GM18951 (cell line): ENCODE data around the gene ANO10.

ENCODE experiments used
- POLR2A ChIP-seq: IDR thresholded peaks from 4 replicates; pipeline ENCODE4 v1.6.1; 2011; ENCODE audit warnings: mild to moderate bottlenecking; ENCODE audit not compliant: insufficient read length, insufficient read depth; ENCODE audit errors: extremely low read depth
- in situ Hi-C: fragments of 300-500 bp; cut with MboI; formaldehyde crosslinking; loops from one replicate; pipeline ENCODE4 v1.12.0; 2022; ENCODE audit warnings: low sequenced_read_pairs, mixed read lengths, inconsistent platforms; ENCODE audit not compliant: unreplicated experiment

ANO10 gene

DNA sequence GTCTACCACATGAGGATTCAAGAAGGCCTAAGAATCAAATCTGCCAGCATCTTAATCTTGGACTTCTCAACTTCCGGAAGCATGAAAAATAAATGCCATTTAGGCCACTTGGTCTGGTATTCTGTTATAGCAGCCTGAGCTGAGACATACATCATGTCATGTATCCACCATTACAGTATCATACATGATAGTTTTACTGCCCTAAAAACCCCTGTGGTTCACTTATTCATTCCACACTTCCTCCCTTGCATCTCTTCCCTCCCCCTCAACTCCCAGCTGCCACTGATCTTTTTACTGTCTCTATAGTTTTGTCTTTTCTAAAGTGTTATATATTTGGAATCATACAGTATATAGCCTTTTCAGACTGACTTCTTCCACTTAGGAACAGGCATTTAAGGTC, 173.7 kb downstream of the ANO10 start:
- in situ Hi-C loops, result no loop called here
- TF ChIP-seq POLR2A, result no peak

- in situ Hi-C loops, result no loop called here
- no peak for TF ChIP-seq POLR2A
Observed at GRCh38 chr3:43445820-43446219, 176.0 kb downstream of the ANO10 start.

GRCh38 chr3:43442872-43443395, 178.9 kb downstream of the ANO10 start:
- in situ Hi-C loops, result no loop called here
- TF ChIP-seq POLR2A, result no peak

DNA sequence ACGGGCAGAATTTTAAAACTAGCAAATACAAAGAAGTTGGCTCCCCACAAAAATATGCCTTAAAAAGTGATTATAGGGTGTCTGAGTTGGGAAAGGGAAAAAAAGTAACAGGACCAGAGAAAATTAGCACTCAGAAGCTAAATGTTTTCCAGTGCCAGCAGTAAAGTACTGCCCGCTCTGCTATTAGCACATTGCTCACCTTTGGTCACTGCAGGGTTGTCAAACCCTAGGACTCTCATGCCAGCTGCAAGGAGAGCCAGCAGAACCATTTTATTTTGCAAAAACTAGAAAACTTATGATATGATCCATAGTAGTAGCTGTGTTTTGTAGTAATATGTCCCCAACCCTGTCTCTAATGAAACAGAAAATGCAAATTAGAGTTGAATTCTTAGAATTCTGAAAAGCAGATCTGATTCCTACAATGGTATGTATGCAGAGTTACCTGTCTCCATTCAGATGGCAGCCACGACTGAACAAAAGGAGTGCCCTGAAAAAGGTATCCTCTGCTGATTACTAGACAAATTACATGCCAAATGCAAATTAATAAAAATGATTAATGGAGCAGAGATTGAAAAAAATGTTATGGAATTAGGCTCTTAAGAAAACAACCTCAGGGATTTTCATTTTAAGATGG, 185.2 kb downstream of the ANO10 start:
- no peak for TF ChIP-seq POLR2A
- in situ Hi-C loops, result no loop called here

DNA sequence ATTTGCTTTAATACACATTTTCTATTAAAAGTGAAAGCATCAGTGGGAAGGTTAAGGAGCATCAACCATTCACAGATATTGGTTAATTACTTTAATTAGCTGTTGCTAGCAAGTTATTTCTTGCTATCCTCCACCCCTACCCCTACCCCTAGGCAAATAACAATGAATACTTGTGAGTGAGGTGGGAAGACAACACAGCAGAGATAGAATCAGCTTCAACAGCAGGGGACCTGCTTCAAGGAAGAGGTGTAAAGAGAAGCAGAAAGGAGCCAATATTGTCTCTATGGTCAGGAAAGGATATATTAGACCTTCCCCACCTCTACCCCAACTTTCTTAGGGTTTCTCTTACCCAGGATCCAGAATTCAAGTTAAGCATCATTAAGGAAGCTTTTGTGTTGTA, 186.1 kb downstream of the ANO10 start:
- no peak for TF ChIP-seq POLR2A
- in situ Hi-C loops, result no loop called here

DNA sequence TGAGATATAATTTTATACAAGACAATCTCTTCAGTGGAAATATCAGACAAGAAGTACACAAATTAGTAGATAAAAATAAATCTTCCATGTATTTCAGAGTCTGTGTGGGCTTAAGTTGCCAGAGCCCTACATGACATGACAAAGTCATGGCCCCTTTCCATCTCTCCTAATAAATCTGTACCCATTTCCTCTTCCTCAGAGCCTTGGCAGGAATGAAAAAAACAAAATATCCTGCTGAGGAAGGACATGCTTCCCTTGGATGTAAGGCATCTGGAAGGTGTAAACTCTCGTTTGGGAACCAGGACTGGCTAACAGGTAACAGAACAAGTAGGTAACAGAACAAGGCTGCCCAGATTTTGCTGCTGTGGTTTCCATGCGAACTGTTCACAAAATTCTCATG, 187.4 kb downstream of the ANO10 start:
- TF ChIP-seq POLR2A, result no peak
- in situ Hi-C loops, result no loop called here

GRCh38 chr3:43432462-43432861, 189.3 kb downstream of the ANO10 start:
- in situ Hi-C loops, result no loop called here

GRCh38 chr3:43426388-43426787, 195.4 kb downstream of the ANO10 start:
- in situ Hi-C loops, result no loop called here
- no peak for TF ChIP-seq POLR2A

More at GRCh38 chr3:43432462-43432861, 189.3 kb downstream of the ANO10 start:
- TF ChIP-seq POLR2A, result no peak

- in situ Hi-C loops, result no loop called here
- TF ChIP-seq POLR2A, result no peak
Observed at GRCh38 chr3:43425829-43426228, 196.0 kb downstream of the ANO10 start.

DNA sequence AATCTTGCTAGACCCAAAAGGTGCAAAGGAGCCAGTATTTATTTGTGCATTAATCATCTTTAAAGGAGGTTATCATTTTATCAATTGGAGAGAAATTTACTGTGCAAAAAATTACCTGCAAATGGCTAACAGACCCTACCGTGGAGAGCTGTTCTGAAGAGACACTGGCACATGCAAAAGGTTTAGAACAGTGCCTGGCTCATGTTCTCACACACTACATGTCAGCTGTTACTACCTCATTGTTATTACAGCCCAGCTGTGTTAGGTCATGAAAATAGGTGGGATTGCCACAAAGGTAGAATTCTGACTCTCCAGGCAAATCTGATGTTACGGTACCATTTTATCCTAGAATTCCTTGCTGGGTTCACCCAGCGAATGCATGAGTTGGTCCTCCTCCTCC, 198.2 kb downstream of the ANO10 start:
- in situ Hi-C loops, result no loop called here
- no peak for TF ChIP-seq POLR2A

- no peak for TF ChIP-seq POLR2A
- in situ Hi-C loops, result no loop called here
Observed at GRCh38 chr3:43423142-43423541, 198.7 kb downstream of the ANO10 start.

DNA sequence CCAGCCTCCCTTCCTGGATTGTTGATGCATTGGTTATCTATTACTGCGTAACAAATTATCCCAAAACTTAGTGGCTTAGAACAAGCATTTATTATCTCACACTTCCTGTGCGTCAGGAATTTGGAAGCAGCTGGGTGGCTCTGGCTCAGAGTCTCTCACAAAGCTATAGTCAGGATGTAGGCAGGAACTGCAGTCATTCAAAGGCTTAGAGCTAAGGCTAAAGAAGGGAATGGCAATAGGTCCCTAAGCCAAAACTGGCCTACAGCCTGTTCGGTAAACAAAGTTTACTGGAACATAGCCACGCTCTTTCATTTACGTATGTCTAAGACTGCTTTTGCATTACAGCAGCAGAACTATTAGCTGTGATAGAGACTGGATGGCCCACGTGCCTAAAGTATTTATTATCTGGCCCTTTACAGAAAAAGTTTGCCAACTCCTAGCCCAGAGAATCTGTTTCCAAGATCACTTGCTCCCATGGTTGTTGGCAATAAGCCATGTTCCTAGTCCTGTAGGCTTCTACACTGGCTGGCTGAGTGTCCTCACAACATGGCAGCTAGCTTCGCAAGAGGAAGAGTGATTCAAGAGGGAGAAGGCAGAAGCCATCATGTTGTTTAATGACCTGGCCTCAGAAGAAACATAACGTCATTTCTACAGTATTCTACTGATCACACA, 203.1 kb downstream of the ANO10 start:
- in situ Hi-C loops, result no loop called here
- no peak for TF ChIP-seq POLR2A

GRCh38 chr3:43417133-43417532, 204.7 kb downstream of the ANO10 start:
- in situ Hi-C loops, result no loop called here

DNA sequence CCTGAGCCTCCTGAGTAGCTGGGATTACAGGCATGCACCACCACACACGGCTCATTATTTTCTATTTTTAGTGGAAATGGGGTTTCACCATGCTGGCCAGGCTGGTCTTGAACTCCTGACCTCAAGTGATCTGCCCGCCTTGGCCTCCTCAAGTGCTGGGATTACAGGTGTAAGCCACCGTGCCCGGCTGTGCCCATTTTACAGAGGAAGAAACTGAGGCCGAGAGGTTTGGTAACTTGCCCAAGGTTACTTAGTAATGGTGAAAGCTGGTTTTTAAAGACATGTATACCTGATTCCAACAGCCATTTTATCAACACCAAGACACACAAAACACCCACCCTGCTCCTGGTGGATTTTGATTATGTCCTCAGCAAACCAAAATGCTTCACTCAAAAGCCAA, 206.7 kb downstream of the ANO10 start:
- in situ Hi-C loops, result no loop called here
- no peak for TF ChIP-seq POLR2A

More at GRCh38 chr3:43417133-43417532, 204.7 kb downstream of the ANO10 start:
- no peak for TF ChIP-seq POLR2A
